B cell (primary cell): ENCODE measurements around the gene TTC1. TPM values are rescaled to one million over a fixed set of nuclear protein-coding genes. Genes with fewer than 3 reads are reported as not detected.

Source experiments
- ATAC-seq: fragments of 200-7000 bp; cut with Tn5 transposase; one replicate; pipeline ENCODE4 v1.10.0; 2021; ENCODE audit warnings: low read depth, mild to moderate bottlenecking, moderate number of reproducible peaks, moderate library complexity
- CTCF ChIA-PET: fragments of 350-600 bp; sonication (Branson Sonifier 250); formaldehyde crosslinking; loops from one replicate; lab custom pipeline; 2021; ENCODE audit warnings: antibody characterized with exemption, inconsistent platforms; lab: Charles Lee
- POLR2A ChIA-PET: fragments of 350-600 bp; sonication (Branson Sonifier 250); formaldehyde crosslinking; loops from one replicate; lab custom pipeline; 2021; ENCODE audit warnings: antibody characterized with exemption; lab: Charles Lee
- DNase-seq: peaks from one replicate; pipeline ENCODE4 v3.0.0; 2013
- H2AFZ ChIP-seq: 2 replicates; pipeline ENCODE4 v1.6.1; 2012; ENCODE audit warnings: mild to moderate bottlenecking, low read depth, low read length; ENCODE audit not compliant: insufficient read depth, poor library complexity, severe bottlenecking
- H3K27ac ChIP-seq, 2 donors: 1 replicate in 1 of 2; 2 replicates in 1 of 2; pipeline ENCODE4 v1.5.1; 2012 to 2013; ENCODE audit warnings: low read length in 2 of 2, mild to moderate bottlenecking in 2 of 2, moderate library complexity in 1 of 2
- H3K27me3 ChIP-seq, 4 experiments: fragments of 200-600 bp in 1 of 4; sonication (generic) in 1 of 4; replicated peaks in 1 of 4; 1 replicate in 2 of 4; 2 replicates in 2 of 4; pipeline versions ENCODE4 v1.6.1 to v1.7.0; 2013 to 2016; ENCODE audit warnings: low read length in 3 of 4, mild to moderate bottlenecking in 2 of 4, mixed read lengths in 1 of 4, moderate library complexity in 1 of 4; ENCODE audit not compliant: insufficient read depth in 4 of 4, control insufficient read depth in 3 of 4; ENCODE audit errors: control extremely low read depth in 1 of 4
- H3K36me3 ChIP-seq, 2 experiments: replicated peaks in 1 of 2; 1 replicate in 1 of 2; 2 replicates in 1 of 2; pipeline versions ENCODE4 v1.6.1 to v1.7.1; 2013; ENCODE audit warnings: low read length in 1 of 2; ENCODE audit not compliant: insufficient read depth in 2 of 2, control insufficient read depth in 1 of 2; ENCODE audit errors: control extremely low read depth in 1 of 2, extremely low read depth in 1 of 2
- H3K4me1 ChIP-seq, 2 donors: fragments of 200-600 bp in 1 of 2; sonication (generic) in 1 of 2; 1 replicate in 1 of 2; 2 replicates in 1 of 2; pipeline versions ENCODE4 v1.5.1 to v1.6.1; 2013 to 2017; ENCODE audit warnings: low read length in 2 of 2; ENCODE audit not compliant: control insufficient read depth in 2 of 2, insufficient read depth in 2 of 2
- H3K4me2 ChIP-seq: replicated peaks from 2 replicates; pipeline ENCODE3; 2012; ENCODE audit warnings: mild to moderate bottlenecking, low read depth, low read length; ENCODE audit not compliant: poor library complexity, severe bottlenecking
- H3K4me3 ChIP-seq, 5 experiments: fragments of 200-600 bp in 1 of 5; sonication (generic) in 1 of 5; 1 replicate in 3 of 5; 2 replicates in 2 of 5; pipeline versions ENCODE4 v1.5.1 to v1.7.0; 2011 to 2016; ENCODE audit warnings: low read length in 4 of 5, mild to moderate bottlenecking in 4 of 5, low read depth in 2 of 5, control low read depth in 1 of 5, moderate library complexity in 1 of 5; ENCODE audit not compliant: insufficient read depth in 1 of 5; ENCODE audit errors: control extremely low read depth in 1 of 5, extremely low read depth in 1 of 5
- H3K79me2 ChIP-seq: fragments of 200-600 bp; sonication (generic); one replicate; pipeline ENCODE4 v1.6.0; 2016; ENCODE audit warnings: low read length; ENCODE audit not compliant: control insufficient read depth, insufficient read depth
- H3K9ac ChIP-seq: fragments of 200-600 bp; sonication (generic); 2 replicates; pipeline ENCODE4 v1.6.1; 2017; ENCODE audit warnings: mild to moderate bottlenecking, low read length, moderate library complexity
- H3K9me3 ChIP-seq, 3 donors: one replicate each; pipeline versions ENCODE4 v1.6.1 to v1.7.1; 2013; ENCODE audit warnings: low read length in 2 of 3; ENCODE audit not compliant: control insufficient read depth in 2 of 3, insufficient read depth in 1 of 3; ENCODE audit errors: control extremely low read depth in 1 of 3
- H4K20me1 ChIP-seq: 2 replicates; pipeline ENCODE4 v1.6.0; 2012; ENCODE audit warnings: mild to moderate bottlenecking, low read length; ENCODE audit not compliant: insufficient read depth, control insufficient read depth, poor library complexity, severe bottlenecking
- H3K27ac Mint-ChIP-seq: one replicate; pipeline ENCODE4 v1.8.0; 2021; ENCODE audit warnings: mixed read lengths
- H3K27me3 Mint-ChIP-seq: one replicate; pipeline ENCODE4 v1.8.0; 2021; ENCODE audit warnings: mixed read lengths
- H3K4me1 Mint-ChIP-seq: one replicate; pipeline ENCODE4 v1.8.0; 2021; ENCODE audit warnings: mixed read lengths
- H3K4me3 Mint-ChIP-seq: one replicate; pipeline ENCODE4 v1.8.0; 2021; ENCODE audit warnings: mixed read lengths
- H3K9me3 Mint-ChIP-seq: one replicate; pipeline ENCODE4 v1.8.0; 2022; ENCODE audit warnings: mixed read lengths; ENCODE audit not compliant: insufficient read depth
- CTCF ChIP-seq: fragments of 200-600 bp; IDR thresholded peaks from one replicate; pipeline ENCODE4 v1.8.0; 2022; ENCODE audit warnings: antibody characterized with exemption, mild to moderate bottlenecking
- EZH2 ChIP-seq: IDR thresholded peaks from 2 replicates; pipeline ENCODE4 v1.6.1; 2012; ENCODE audit warnings: borderline replicate concordance, low read depth, mild to moderate bottlenecking, moderate library complexity, low read length; ENCODE audit not compliant: insufficient read depth, poor library complexity, severe bottlenecking
- WGBS: methylation state at CpG from one replicate; pipeline ENCODE4 v1.1.5; 2013; ENCODE audit warnings: missing lambda C conversion rate; ENCODE audit not compliant: insufficient coverage; 5-methylcytosine and 5-hydroxymethylcytosine counted together
- intact Hi-C: fragments of 100-400 bp; cut with micrococcal nuclease; formaldehyde crosslinking; loops from one replicate; pipeline ENCODE4 v1.10.0; 2022
- polyA plus RNA-seq: library from polyadenylated mRNA; depleted of rRNA; stranded (reverse); fragments of >200 nt; gene quantifications from 2 replicates; pipeline ENCODE4 v1.2.3, GENCODE V29; 2012
- total RNA-seq, 2 donors: library from RNA; stranded (reverse); fragments of 120-200 nt in 1 of 2; gene quantifications; 1 replicate in 1 of 2; 2 replicates in 1 of 2; pipeline versions ENCODE4 v1.2.3 to v1.2.4, GENCODE V29; 2013 to 2022

Gene TTC1
- total and polyA plus RNA-seq, 2 donors (not counting 1 experiment from before 2014, with no cell fraction given): 12.1 to 40.4 TPM

GRCh38 chr5:160083501-160083900, 74.6 kb downstream of the TTC1 start:
- ATAC-seq: no peak
- Histone ChIP-seq H3K4me2 (no peak overlapping the region), H3K9me3 (no peaks in the 10 kb centered on the region), H3K4me3 (no peak overlapping the region), H3K36me3 (peaks cover 0 to 5% of the 10 kb centered on the region in 2 experiments), H3K9ac (no peak overlapping the region), H4K20me1 (no peaks in the 10 kb centered on the region), H3K27ac (no peak overlapping the region), H3K27me3 (no peaks in the 10 kb centered on the region), H3K79me2 (no peaks in the 10 kb centered on the region), H3K4me1 (no peaks in the 10 kb centered on the region), H2AFZ (no peak overlapping the region)
- intact Hi-C loops: no loop called here
- H3K27me3 Mint-ChIP-seq: no peaks in the 10 kb centered on the region
- H3K27ac Mint-ChIP-seq: no peak overlapping the region
- WGBS: 80% methylated on average over 1 of the region's 3 CpGs
- ChIA-PET CTCF (interaction anchor here (1.0 kb wide), 1 partner anchor 96 kb away, joined by 3 read pairs; no protein-coding TSS in a partner anchor), POLR2A (no interaction called here)
- H3K9me3 Mint-ChIP-seq: no peaks in the 10 kb centered on the region
- H3K4me3 Mint-ChIP-seq: no peak overlapping the region
- H3K4me1 Mint-ChIP-seq: peaks cover 3% of the 10 kb centered on the region
- TF ChIP-seq CTCF (no peak), EZH2 (no peak)
- DNase-seq: no peak

- no peak overlapping the region for H3K9ac ChIP-seq
Observed at GRCh38 chr5:160084144-160084543, 75.2 kb downstream of the TTC1 start.

More at GRCh38 chr5:160084144-160084543, 75.2 kb downstream of the TTC1 start:
- Histone ChIP-seq H3K27me3 (no peaks in the 10 kb centered on the region), H3K4me1 (no peaks in the 10 kb centered on the region), H2AFZ (no peak overlapping the region), H4K20me1 (no peaks in the 10 kb centered on the region), H3K4me2 (no peak overlapping the region), H3K36me3 (no peaks in the 10 kb centered on the region), H3K4me3 (no peak overlapping the region), H3K27ac (no peak overlapping the region), H3K79me2 (no peaks in the 10 kb centered on the region), H3K9me3 (no peaks in the 10 kb centered on the region)
- H3K27me3 Mint-ChIP-seq: no peaks in the 10 kb centered on the region
- 86% methylated on average over 1 of the region's 1 CpG for WGBS
- ChIA-PET POLR2A (no interaction called here), CTCF (no interaction called here)
- DNase-seq: no peak
- peaks cover 5% of the 10 kb centered on the region for H3K4me1 Mint-ChIP-seq
- no peak overlapping the region for H3K4me3 Mint-ChIP-seq
- ATAC-seq: no peak
- no peak overlapping the region for H3K27ac Mint-ChIP-seq
- no peaks in the 10 kb centered on the region for H3K9me3 Mint-ChIP-seq
- no peak for TF ChIP-seq EZH2
- no peak for TF ChIP-seq CTCF
- intact Hi-C loops: no loop called here
